Neural cell (in vitro differentiated cells): ENCODE results near the gene TMEM253.

Experiments used
- RAD21 ChIP-seq: fragments of 450-650 bp; conservative IDR thresholded peaks from 2 replicates; pipeline ENCODE4 v1.6.1; 2014; ENCODE audit warnings: antibody characterized with exemption, mild to moderate bottlenecking, moderate library complexity
- REST ChIP-seq: IDR thresholded peaks from 2 replicates; pipeline ENCODE4 v1.6.1; 2012; ENCODE audit warnings: borderline replicate concordance
- TF ChIP-seq, protein P1 (sequence below): fragments of 450-650 bp; IDR thresholded peaks from 2 replicates; pipeline ENCODE4 v1.5.1; 2014; ENCODE audit warnings: antibody characterized with exemption, mild to moderate bottlenecking, moderate library complexity; ENCODE audit not compliant: poor library complexity, severe bottlenecking

DNA sequence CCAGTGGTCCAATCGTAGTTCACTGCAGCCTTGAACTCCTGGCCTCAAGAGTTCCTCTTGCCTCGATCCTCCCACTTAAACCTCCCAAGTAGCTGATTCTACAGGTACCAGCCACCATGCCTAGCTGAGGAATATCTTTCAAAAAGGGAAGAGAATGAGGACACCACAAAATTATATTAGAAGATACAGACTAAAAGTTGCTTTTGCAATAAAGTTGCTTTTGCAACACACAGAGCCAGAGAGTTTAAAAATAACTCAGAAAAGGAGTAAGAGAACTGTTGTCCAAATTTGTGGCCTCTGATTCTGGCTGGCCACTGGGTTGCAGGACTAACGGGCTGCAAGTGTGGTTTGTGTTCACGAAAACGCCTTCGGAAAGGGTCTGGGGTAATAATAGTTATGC lies 19.8 kb downstream of the TMEM253 start:
- TF ChIP-seq, protein P1, sequence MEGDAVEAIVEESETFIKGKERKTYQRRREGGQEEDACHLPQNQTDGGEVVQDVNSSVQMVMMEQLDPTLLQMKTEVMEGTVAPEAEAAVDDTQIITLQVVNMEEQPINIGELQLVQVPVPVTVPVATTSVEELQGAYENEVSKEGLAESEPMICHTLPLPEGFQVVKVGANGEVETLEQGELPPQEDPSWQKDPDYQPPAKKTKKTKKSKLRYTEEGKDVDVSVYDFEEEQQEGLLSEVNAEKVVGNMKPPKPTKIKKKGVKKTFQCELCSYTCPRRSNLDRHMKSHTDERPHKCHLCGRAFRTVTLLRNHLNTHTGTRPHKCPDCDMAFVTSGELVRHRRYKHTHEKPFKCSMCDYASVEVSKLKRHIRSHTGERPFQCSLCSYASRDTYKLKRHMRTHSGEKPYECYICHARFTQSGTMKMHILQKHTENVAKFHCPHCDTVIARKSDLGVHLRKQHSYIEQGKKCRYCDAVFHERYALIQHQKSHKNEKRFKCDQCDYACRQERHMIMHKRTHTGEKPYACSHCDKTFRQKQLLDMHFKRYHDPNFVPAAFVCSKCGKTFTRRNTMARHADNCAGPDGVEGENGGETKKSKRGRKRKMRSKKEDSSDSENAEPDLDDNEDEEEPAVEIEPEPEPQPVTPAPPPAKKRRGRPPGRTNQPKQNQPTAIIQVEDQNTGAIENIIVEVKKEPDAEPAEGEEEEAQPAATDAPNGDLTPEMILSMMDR: no peak
- TF ChIP-seq RAD21: no peak
- no peak for TF ChIP-seq REST
